GM23338 (cell line): ENCODE results near the gene EIF2B5. TPM values are rescaled to one million over a fixed set of nuclear protein-coding genes. Genes with fewer than 3 reads are reported as not detected.

Source experiments
- ATAC-seq: fragments of 200-7000 bp; cut with Tn5 transposase; 3 replicates; pipeline ENCODE4 v1.9.1; 2020
- DNase-seq: peaks from one replicate; pipeline ENCODE4 v3.0.0-alpha.2; 2015; ENCODE audit warnings: low spot score
- H2AFZ ChIP-seq: fragments of 200-600 bp; sonication (generic); 2 replicates; pipeline ENCODE4 v1.8.0; 2016; ENCODE audit warnings: antibody characterized with exemption, mild to moderate bottlenecking, moderate library complexity
- H3F3A ChIP-seq: fragments of 200-600 bp; sonication (generic); replicated peaks from 2 replicates; pipeline ENCODE4 v1.8.0; 2017; ENCODE audit warnings: antibody characterized with exemption, mixed run types, low read depth
- H3K27ac ChIP-seq: fragments of 200-600 bp; sonication (generic); 2 replicates; pipeline ENCODE4 v1.6.1; 2016; ENCODE audit warnings: low read depth
- H3K27me3 ChIP-seq: fragments of 200-600 bp; sonication (generic); 2 replicates; pipeline ENCODE4 v1.8.0; 2016; ENCODE audit warnings: mild to moderate bottlenecking, mixed run types, moderate library complexity; ENCODE audit not compliant: insufficient read depth
- H3K36me3 ChIP-seq: fragments of 200-600 bp; sonication (generic); 2 replicates; pipeline ENCODE4 v1.8.0; 2016; ENCODE audit warnings: mild to moderate bottlenecking; ENCODE audit not compliant: insufficient read depth
- H3K4me1 ChIP-seq: fragments of 200-600 bp; sonication (generic); 2 replicates; pipeline ENCODE4 v1.8.0; 2016; ENCODE audit warnings: mild to moderate bottlenecking, moderate library complexity; ENCODE audit not compliant: insufficient read depth
- H3K4me2 ChIP-seq: fragments of 200-600 bp; sonication (generic); 2 replicates; pipeline ENCODE4 v1.7.1; 2017; ENCODE audit warnings: mixed run types
- H3K4me3 ChIP-seq: fragments of 200-600 bp; sonication (generic); 2 replicates; pipeline ENCODE4 v1.6.1; 2016; ENCODE audit warnings: mixed run types
- H3K79me2 ChIP-seq: fragments of 200-600 bp; sonication (generic); replicated peaks from 2 replicates; pipeline ENCODE4 v1.8.0; 2017; ENCODE audit warnings: mild to moderate bottlenecking; ENCODE audit not compliant: insufficient read depth
- H3K9me2 ChIP-seq: fragments of 200-600 bp; sonication (generic); 2 replicates; pipeline ENCODE4 v1.8.0; 2017; ENCODE audit not compliant: insufficient read depth
- H4K20me1 ChIP-seq: fragments of 200-600 bp; sonication (generic); replicated peaks from 2 replicates; pipeline ENCODE4 v1.8.0; 2017; ENCODE audit warnings: mild to moderate bottlenecking; ENCODE audit not compliant: insufficient read depth
- H3K27ac Mint-ChIP-seq: 2 replicates; pipeline ENCODE4 v1.8.0; 2020; ENCODE audit warnings: inconsistent platforms, mild to moderate bottlenecking, moderate library complexity, mixed read lengths
- H3K27me3 Mint-ChIP-seq: 3 replicates; pipeline ENCODE4 v1.8.0; 2022; ENCODE audit warnings: low read depth, mild to moderate bottlenecking, moderate library complexity, mixed read lengths, inconsistent platforms; ENCODE audit not compliant: insufficient read depth, poor library complexity
- H3K36me3 Mint-ChIP-seq: 3 replicates; pipeline ENCODE4 v1.8.0; 2021; ENCODE audit warnings: low read depth, mild to moderate bottlenecking, inconsistent platforms, moderate library complexity, mixed read lengths
- H3K4me1 Mint-ChIP-seq: 3 replicates; pipeline ENCODE4 v1.8.0; 2020; ENCODE audit warnings: mild to moderate bottlenecking, inconsistent platforms, mixed read lengths
- H3K4me3 Mint-ChIP-seq: 3 replicates; pipeline ENCODE4 v1.8.0; 2021; ENCODE audit warnings: moderate library complexity, mild to moderate bottlenecking, inconsistent platforms, mixed read lengths
- H3K9me3 Mint-ChIP-seq: 3 replicates; pipeline ENCODE4 v1.8.0; 2020; ENCODE audit warnings: moderate library complexity, mild to moderate bottlenecking, inconsistent platforms, mixed read lengths
- CTCF ChIP-seq, 2 experiments: fragments of 200-600 bp in 1 of 2; sonication (generic) in 1 of 2; conservative IDR thresholded peaks; 2 replicates each; pipeline versions ENCODE4 v1.5.1 to v1.6.1; 2016 to 2017; ENCODE audit warnings: antibody characterized with exemption in 2 of 2, low read depth in 2 of 2, mild to moderate bottlenecking in 2 of 2, moderate library complexity in 1 of 2
- ETS1 ChIP-seq: IDR thresholded peaks from 2 replicates; pipeline ENCODE4 v1.6.1; 2016; ENCODE audit warnings: antibody characterized with exemption
- EZH2 ChIP-seq: fragments of 200-600 bp; sonication (generic); IDR thresholded peaks from one replicate; pipeline ENCODE4 v1.8.0; 2017; ENCODE audit warnings: antibody characterized with exemption, mild to moderate bottlenecking, low read depth; ENCODE audit not compliant: unreplicated experiment
- EZH2phosphoT487 ChIP-seq: fragments of 200-600 bp; sonication (generic); IDR thresholded peaks from one replicate; pipeline ENCODE4 v1.8.1; 2018; ENCODE audit warnings: antibody characterized with exemption; ENCODE audit not compliant: unreplicated experiment
- JUNB ChIP-seq: IDR thresholded peaks from one replicate; pipeline ENCODE4 v1.6.1; 2016; ENCODE audit warnings: antibody characterized with exemption; ENCODE audit not compliant: unreplicated experiment
- NANOG ChIP-seq: IDR thresholded peaks from 2 replicates; pipeline ENCODE4 v1.6.1; 2016; ENCODE audit warnings: antibody characterized with exemption, borderline replicate concordance
- POLR2AphosphoS5 ChIP-seq: IDR thresholded peaks from 2 replicates; pipeline ENCODE4 v1.6.1; 2016; ENCODE audit warnings: antibody characterized with exemption, low read depth
- STAT1 ChIP-seq: IDR thresholded peaks from one replicate; pipeline ENCODE4 v1.6.1; 2016; ENCODE audit warnings: antibody characterized with exemption; ENCODE audit not compliant: unreplicated experiment
- ZNF114 ChIP-seq: fragments of 250-450 bp; sonication (Bioruptor Pico); IDR thresholded peaks from 2 replicates; pipeline ENCODE4 v1.5.0; 2020; ENCODE audit warnings: mild to moderate bottlenecking, moderate library complexity
- ZNF331 ChIP-seq: fragments of 250-450 bp; sonication (Bioruptor Pico); IDR thresholded peaks from 2 replicates; pipeline ENCODE4 v1.5.0; 2020; ENCODE audit warnings: low read depth, mild to moderate bottlenecking, moderate library complexity
- ZNF462 ChIP-seq: fragments of 250-450 bp; sonication (Bioruptor Pico); IDR thresholded peaks from 2 replicates; pipeline ENCODE4 v1.5.0; 2020; ENCODE audit warnings: mild to moderate bottlenecking, moderate library complexity
- polyA plus RNA-seq: library from polyadenylated mRNA; unstranded; fragments of >200 nt; fragmentation: Nextera tagmentation; extraction: Ambion mirVana; gene quantifications from 2 replicates; pipeline ENCODE4 v1.2.1, GENCODE V29; 2016
- total RNA-seq: library from RNA; depleted of rRNA; stranded (reverse); fragments of >200 nt; shearing (Covaris generic); gene quantifications from 2 replicates; pipeline ENCODE4 v1.2.3, GENCODE V29; 2014

EIF2B5 gene
- total and polyA plus RNA-seq, 2 experiments from 2014 or later: 26.4 to 43.3 TPM

GRCh38 chr3:184143327-184143726 lies 8.2 kb downstream of the EIF2B5 start:
- peaks cover 58% of the 10 kb centered on the region for H3K36me3 Mint-ChIP-seq
- peaks cover 10% of the 10 kb centered on the region for H3K36me3 ChIP-seq
- H3K4me1 Mint-ChIP-seq: no peaks in the 10 kb centered on the region

More at GRCh38 chr3:184143327-184143726, 8.2 kb downstream of the EIF2B5 start:
- Histone ChIP-seq H3K4me1 (no peaks in the 10 kb centered on the region), H3K79me2 (peaks cover 7% of the 10 kb centered on the region), H2AFZ (no peak overlapping the region), H4K20me1 (peaks cover 4% of the 10 kb centered on the region), H3K27me3 (no peaks in the 10 kb centered on the region), H3K27ac (no peak overlapping the region), H3F3A (no peaks in the 10 kb centered on the region), H3K9me2 (no peaks in the 10 kb centered on the region), H3K4me3 (no peak overlapping the region), H3K4me2 (no peak overlapping the region)
- DNase-seq (no peak), ATAC-seq (no peak)
- no peak for TF ChIP-seq EZH2
- no peak for TF ChIP-seq ZNF462 (CRISPR knock-in tag)
- no peak for TF ChIP-seq JUNB
- no peak for TF ChIP-seq ZNF331 (CRISPR knock-in tag)
- no peak for TF ChIP-seq EZH2phosphoT487
- TF ChIP-seq NANOG: no peak
- no peak for TF ChIP-seq CTCF (conservative IDR thresholded peaks at IDR 0.05; ENCODE audit: low read depth in 2 of 2)
- no peak for TF ChIP-seq ZNF114 (CRISPR knock-in tag)
- no peak for TF ChIP-seq POLR2AphosphoS5
- no peak for TF ChIP-seq ETS1
- TF ChIP-seq STAT1: no peak
- Mint-ChIP-seq H3K4me3 (no peak overlapping the region), H3K27me3 (peaks cover 4% of the 10 kb centered on the region), H3K9me3 (no peaks in the 10 kb centered on the region), H3K27ac (no peak overlapping the region)
